ENCODE results near the gene DCLK1.

DNA sequence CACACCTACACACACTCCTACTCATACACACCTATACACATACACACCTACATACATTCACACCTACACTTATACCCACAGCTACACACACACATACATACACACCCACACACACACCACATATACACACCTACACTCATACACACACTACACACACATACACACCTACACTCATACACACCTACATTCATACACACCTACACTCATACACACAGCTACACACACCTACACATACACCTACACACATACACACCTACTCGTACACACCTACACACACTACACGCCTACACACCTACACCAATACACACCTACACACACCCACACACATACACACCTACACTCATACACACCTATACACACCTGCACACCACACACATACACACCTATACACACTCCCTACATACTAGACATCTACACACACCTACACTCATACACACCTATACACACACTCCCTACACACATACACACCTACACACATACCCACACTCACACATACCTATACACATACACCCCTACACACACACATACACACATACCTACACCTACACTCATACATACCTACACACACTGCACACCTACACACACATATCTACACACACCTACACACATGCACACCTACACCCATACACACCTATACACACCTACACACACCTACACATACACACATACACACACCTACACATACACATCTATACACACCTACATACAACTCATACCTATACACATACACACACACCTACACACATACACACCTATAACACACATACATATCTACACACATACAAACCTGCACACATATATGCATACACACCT is 369.5 kb downstream of the DCLK1 start:
- TF ChIP-seq, protein P1, sequence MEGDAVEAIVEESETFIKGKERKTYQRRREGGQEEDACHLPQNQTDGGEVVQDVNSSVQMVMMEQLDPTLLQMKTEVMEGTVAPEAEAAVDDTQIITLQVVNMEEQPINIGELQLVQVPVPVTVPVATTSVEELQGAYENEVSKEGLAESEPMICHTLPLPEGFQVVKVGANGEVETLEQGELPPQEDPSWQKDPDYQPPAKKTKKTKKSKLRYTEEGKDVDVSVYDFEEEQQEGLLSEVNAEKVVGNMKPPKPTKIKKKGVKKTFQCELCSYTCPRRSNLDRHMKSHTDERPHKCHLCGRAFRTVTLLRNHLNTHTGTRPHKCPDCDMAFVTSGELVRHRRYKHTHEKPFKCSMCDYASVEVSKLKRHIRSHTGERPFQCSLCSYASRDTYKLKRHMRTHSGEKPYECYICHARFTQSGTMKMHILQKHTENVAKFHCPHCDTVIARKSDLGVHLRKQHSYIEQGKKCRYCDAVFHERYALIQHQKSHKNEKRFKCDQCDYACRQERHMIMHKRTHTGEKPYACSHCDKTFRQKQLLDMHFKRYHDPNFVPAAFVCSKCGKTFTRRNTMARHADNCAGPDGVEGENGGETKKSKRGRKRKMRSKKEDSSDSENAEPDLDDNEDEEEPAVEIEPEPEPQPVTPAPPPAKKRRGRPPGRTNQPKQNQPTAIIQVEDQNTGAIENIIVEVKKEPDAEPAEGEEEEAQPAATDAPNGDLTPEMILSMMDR (conservative IDR thresholded peaks at IDR 0.05 in 1 of 2, IDR thresholded peaks at IDR 0.05 in 1 of 2; ENCODE audit: extremely low read depth in 1 of 2, insufficient read depth in 1 of 2, low read depth in 1 of 2, low read length in 2 of 2), result no peak
- TF ChIP-seq EZH2 (IDR thresholded peaks at IDR 0.05; ENCODE audit: borderline replicate concordance, low read length), result no peak
